ENCODE results near the gene VAPB. TPM values are rescaled to one million over a fixed set of nuclear protein-coding genes. Genes with fewer than 3 reads are reported as not detected.

VAPB gene
- total RNA-seq, 1 experiment from 2014 or later: 46.6 TPM

DNA sequence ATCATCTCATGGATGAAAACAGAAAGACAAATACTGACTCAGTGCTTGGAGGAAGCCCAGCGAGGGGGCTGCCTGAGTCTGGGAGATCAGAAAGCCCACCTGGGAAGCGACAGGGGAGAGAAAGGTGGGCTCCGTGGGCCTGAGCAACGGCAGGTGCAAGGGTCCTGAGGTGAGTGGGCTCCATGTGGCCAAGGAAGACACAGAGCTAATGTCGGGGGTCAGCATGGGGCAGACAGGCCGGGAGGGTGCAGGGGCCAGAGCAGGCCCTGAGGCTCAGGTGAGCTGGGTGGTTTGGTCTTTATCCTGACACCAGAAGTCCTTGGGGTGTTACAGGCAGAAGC lies 107.4 kb downstream of the VAPB start:
- TF ChIP-seq ZNF416 (CRISPR knock-in tag; IDR thresholded peaks at IDR 0.05) (no peak), TCF7 (CRISPR knock-in tag; IDR thresholded peaks at IDR 0.05; ENCODE audit: low read depth) (no peak), MXD4 (CRISPR knock-in tag; IDR thresholded peaks at IDR 0.05; ENCODE audit: borderline replicate concordance) (no peak), KAT7 (CRISPR knock-in tag; IDR thresholded peaks at IDR 0.05; ENCODE audit: borderline replicate concordance) (no peak), ZNF138 (CRISPR knock-in tag; conservative IDR thresholded peaks at IDR 0.05) (no peak), OVOL2 (CRISPR knock-in tag; IDR thresholded peaks at IDR 0.05; ENCODE audit: borderline replicate concordance) (no peak), GTF2I (CRISPR knock-in tag; conservative IDR thresholded peaks at IDR 0.05) (no peak), GRHL2 (CRISPR knock-in tag; IDR thresholded peaks at IDR 0.05; ENCODE audit: insufficient replicate concordance, severe bottlenecking) (no peak), JUN (CRISPR knock-in tag; IDR thresholded peaks at IDR 0.05) (no peak), NFATC4 (CRISPR knock-in tag; IDR thresholded peaks at IDR 0.05) (no peak), ZNF263 (CRISPR knock-in tag; IDR thresholded peaks at IDR 0.05; ENCODE audit: low read depth) (no peak), NFYB (CRISPR knock-in tag; conservative IDR thresholded peaks at IDR 0.05; ENCODE audit: low read depth) (no peak), SMAD4 (CRISPR knock-in tag; IDR thresholded peaks at IDR 0.05) (no peak)
- TF ChIP-seq, protein P1, sequence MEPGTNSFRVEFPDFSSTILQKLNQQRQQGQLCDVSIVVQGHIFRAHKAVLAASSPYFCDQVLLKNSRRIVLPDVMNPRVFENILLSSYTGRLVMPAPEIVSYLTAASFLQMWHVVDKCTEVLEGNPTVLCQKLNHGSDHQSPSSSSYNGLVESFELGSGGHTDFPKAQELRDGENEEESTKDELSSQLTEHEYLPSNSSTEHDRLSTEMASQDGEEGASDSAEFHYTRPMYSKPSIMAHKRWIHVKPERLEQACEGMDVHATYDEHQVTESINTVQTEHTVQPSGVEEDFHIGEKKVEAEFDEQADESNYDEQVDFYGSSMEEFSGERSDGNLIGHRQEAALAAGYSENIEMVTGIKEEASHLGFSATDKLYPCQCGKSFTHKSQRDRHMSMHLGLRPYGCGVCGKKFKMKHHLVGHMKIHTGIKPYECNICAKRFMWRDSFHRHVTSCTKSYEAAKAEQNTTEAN (CRISPR knock-in tag; IDR thresholded peaks at IDR 0.05): no peak
- TF ChIP-seq, protein P2, sequence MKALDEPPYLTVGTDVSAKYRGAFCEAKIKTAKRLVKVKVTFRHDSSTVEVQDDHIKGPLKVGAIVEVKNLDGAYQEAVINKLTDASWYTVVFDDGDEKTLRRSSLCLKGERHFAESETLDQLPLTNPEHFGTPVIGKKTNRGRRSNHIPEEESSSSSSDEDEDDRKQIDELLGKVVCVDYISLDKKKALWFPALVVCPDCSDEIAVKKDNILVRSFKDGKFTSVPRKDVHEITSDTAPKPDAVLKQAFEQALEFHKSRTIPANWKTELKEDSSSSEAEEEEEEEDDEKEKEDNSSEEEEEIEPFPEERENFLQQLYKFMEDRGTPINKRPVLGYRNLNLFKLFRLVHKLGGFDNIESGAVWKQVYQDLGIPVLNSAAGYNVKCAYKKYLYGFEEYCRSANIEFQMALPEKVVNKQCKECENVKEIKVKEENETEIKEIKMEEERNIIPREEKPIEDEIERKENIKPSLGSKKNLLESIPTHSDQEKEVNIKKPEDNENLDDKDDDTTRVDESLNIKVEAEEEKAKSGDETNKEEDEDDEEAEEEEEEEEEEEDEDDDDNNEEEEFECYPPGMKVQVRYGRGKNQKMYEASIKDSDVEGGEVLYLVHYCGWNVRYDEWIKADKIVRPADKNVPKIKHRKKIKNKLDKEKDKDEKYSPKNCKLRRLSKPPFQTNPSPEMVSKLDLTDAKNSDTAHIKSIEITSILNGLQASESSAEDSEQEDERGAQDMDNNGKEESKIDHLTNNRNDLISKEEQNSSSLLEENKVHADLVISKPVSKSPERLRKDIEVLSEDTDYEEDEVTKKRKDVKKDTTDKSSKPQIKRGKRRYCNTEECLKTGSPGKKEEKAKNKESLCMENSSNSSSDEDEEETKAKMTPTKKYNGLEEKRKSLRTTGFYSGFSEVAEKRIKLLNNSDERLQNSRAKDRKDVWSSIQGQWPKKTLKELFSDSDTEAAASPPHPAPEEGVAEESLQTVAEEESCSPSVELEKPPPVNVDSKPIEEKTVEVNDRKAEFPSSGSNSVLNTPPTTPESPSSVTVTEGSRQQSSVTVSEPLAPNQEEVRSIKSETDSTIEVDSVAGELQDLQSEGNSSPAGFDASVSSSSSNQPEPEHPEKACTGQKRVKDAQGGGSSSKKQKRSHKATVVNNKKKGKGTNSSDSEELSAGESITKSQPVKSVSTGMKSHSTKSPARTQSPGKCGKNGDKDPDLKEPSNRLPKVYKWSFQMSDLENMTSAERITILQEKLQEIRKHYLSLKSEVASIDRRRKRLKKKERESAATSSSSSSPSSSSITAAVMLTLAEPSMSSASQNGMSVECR (CRISPR knock-in tag; IDR thresholded peaks at IDR 0.05; ENCODE audit: borderline replicate concordance): no peak
- TF ChIP-seq, protein P3, sequence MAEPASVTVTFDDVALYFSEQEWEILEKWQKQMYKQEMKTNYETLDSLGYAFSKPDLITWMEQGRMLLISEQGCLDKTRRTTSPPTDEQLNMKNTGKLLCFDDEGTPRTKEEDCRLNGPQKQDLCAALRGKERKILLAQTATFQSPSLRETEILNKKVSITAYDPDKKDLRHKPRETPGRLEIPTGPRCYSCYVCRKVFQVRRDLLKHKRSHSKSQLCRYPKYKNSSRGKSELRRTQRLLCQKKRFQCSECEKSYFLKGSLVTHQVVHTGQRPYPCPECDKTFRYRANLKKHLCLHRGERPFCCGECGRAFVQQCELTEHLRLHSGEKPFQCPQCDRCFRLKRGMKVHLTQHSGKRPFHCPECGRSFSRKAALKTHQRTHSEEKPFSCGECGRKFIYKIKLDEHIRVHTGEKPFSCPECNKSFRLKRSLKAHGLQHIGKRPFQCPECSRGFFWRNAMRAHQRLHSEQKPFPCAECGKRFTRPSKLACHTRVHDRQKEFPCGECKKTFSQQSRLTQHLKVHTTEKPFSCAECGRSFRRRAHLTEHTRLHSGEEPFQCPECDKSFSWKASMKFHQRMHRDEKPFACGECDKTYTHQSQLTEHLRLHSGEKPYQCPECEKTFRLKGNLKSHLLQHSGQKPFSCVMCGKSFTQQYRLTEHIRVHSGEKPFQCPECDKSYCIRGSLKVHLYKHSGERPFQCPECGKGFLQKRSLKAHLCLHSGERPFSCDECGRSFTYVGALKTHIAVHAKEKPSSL (CRISPR knock-in tag; conservative IDR thresholded peaks at IDR 0.05): no peak
- Mint-ChIP-seq H3K27ac (no peak overlapping the region), H3K4me3 (no peak overlapping the region), H3K9me3 (peaks cover 22% of the 10 kb centered on the region), H3K27me3 (ENCODE audit: low read depth) (peaks cover 3% of the 10 kb centered on the region; the same call in 1 of the 2 replicates), H3K4me1 (peaks cover 6% of the 10 kb centered on the region), H3K36me3 (no peaks in the 10 kb centered on the region; the same call in 1 of the 2 replicates)
- DNase-seq (ENCODE audit: low spot score) (no peak), ATAC-seq (no peak)
- CTCF ChIA-PET: interaction anchor here (2.7 kb wide), 1 partner anchor 15 kb away, joined by 8 read pairs; no protein-coding TSS in a partner anchor
- POLR2A ChIA-PET: no interaction called here

DNA sequence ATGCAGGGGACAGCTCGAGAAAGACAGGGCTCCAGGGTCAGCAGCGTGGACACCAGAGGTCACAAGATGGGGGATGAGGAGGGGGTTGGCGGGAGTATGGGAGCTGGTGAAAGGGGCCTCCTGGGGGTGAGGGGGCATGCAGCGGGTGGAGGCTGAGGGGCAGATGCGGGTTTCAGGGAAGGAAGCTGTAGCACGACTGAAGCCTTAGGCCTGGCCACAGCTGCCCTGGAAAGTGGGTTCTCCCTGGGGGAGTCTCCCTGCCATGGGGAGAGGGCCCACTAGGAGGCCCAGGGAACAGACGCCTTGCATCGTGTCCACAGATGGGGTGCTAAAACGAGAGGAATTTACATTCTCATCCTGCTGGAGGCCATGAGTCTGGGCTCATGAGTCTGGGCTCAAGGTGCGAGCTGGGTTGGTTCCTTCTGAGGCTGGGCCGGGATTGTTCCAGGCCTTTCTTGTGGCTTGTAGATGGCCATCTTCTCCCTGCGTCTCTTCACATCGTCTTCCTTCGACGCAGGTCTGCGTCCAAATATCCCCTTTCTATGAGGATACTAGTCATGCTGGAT lies 108.1 kb downstream of the VAPB start:
- ChIA-PET POLR2A (no interaction called here), CTCF (interaction anchor here (2.7 kb wide), 1 partner anchor 16 kb away, joined by 8 read pairs; no protein-coding TSS in a partner anchor)
- H3K36me3 Mint-ChIP-seq: peaks cover 4% of the 10 kb centered on the region
- peaks cover 7% of the 10 kb centered on the region for H3K27me3 Mint-ChIP-seq (ENCODE audit: low read depth)
- no peak overlapping the region for H3K4me3 Mint-ChIP-seq
- no peak overlapping the region; the same call in 1 of the 2 replicates for H3K27ac Mint-ChIP-seq
- DNase-seq (ENCODE audit: low spot score): no peak
- ATAC-seq: no peak
- H3K4me1 Mint-ChIP-seq: no peaks in the 10 kb centered on the region
- H3K9me3 Mint-ChIP-seq: peaks cover 30% of the 10 kb centered on the region
- TF ChIP-seq NFYB (CRISPR knock-in tag; conservative IDR thresholded peaks at IDR 0.05; ENCODE audit: low read depth) (no peak), KAT7 (CRISPR knock-in tag; IDR thresholded peaks at IDR 0.05; ENCODE audit: borderline replicate concordance) (no peak), CBFB (CRISPR knock-in tag; IDR thresholded peaks at IDR 0.05; ENCODE audit: low read depth) (no peak), HMGA2 (CRISPR knock-in tag; IDR thresholded peaks at IDR 0.05) (no peak), ZNF263 (CRISPR knock-in tag; IDR thresholded peaks at IDR 0.05; ENCODE audit: low read depth) (no peak)
- TF ChIP-seq, protein P4, sequence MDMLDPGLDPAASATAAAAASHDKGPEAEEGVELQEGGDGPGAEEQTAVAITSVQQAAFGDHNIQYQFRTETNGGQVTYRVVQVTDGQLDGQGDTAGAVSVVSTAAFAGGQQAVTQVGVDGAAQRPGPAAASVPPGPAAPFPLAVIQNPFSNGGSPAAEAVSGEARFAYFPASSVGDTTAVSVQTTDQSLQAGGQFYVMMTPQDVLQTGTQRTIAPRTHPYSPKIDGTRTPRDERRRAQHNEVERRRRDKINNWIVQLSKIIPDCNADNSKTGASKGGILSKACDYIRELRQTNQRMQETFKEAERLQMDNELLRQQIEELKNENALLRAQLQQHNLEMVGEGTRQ (CRISPR knock-in tag; IDR thresholded peaks at IDR 0.05): no peak
- TF ChIP-seq, protein P5, sequence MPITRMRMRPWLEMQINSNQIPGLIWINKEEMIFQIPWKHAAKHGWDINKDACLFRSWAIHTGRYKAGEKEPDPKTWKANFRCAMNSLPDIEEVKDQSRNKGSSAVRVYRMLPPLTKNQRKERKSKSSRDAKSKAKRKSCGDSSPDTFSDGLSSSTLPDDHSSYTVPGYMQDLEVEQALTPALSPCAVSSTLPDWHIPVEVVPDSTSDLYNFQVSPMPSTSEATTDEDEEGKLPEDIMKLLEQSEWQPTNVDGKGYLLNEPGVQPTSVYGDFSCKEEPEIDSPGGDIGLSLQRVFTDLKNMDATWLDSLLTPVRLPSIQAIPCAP (CRISPR knock-in tag; IDR thresholded peaks at IDR 0.05): no peak
- TF ChIP-seq, protein P6, sequence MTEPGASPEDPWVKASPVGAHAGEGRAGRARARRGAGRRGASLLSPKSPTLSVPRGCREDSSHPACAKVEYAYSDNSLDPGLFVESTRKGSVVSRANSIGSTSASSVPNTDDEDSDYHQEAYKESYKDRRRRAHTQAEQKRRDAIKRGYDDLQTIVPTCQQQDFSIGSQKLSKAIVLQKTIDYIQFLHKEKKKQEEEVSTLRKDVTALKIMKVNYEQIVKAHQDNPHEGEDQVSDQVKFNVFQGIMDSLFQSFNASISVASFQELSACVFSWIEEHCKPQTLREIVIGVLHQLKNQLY (CRISPR knock-in tag; IDR thresholded peaks at IDR 0.05): no peak
- TF ChIP-seq, protein P7, sequence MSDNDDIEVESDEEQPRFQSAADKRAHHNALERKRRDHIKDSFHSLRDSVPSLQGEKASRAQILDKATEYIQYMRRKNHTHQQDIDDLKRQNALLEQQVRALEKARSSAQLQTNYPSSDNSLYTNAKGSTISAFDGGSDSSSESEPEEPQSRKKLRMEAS (CRISPR knock-in tag; IDR thresholded peaks at IDR 0.05): no peak
- TF ChIP-seq, protein P8, sequence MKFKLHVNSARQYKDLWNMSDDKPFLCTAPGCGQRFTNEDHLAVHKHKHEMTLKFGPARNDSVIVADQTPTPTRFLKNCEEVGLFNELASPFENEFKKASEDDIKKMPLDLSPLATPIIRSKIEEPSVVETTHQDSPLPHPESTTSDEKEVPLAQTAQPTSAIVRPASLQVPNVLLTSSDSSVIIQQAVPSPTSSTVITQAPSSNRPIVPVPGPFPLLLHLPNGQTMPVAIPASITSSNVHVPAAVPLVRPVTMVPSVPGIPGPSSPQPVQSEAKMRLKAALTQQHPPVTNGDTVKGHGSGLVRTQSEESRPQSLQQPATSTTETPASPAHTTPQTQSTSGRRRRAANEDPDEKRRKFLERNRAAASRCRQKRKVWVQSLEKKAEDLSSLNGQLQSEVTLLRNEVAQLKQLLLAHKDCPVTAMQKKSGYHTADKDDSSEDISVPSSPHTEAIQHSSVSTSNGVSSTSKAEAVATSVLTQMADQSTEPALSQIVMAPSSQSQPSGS (CRISPR knock-in tag; IDR thresholded peaks at IDR 0.05; ENCODE audit: borderline replicate concordance, low read depth): no peak

Data from WTC11 (cell line).